ENCODE data around the gene COL5A2.

- TF ChIP-seq POLR2AphosphoS5 (IDR thresholded peaks at IDR 0.05; ENCODE audit: low read depth, low read length), result no peak
- TF ChIP-seq TAF1 (IDR thresholded peaks at IDR 0.05; ENCODE audit: borderline replicate concordance, low read depth, low read length), result no peak
Measured at GRCh38 chr2:189018631-189019030, 160.9 kb downstream of the COL5A2 start.

Data from GM12892 (cell line).